Islet of Langerhans (tissue), 1 donor: Measurements from ENCODE around the gene GBF1.

Experiments used
- FAIRE-seq: peaks from one replicate; lab custom pipeline; 2011; peaks lifted over from hg19 to GRCh38; lab: Jason Lieb, UNC

The GBF1 gene

GRCh38 chr10:102347236-102347828, 102.0 kb downstream of the GBF1 start:
- no peak for FAIRE-seq

- FAIRE-seq, result peak; percentile 86
These were observed 106.9 kb downstream of the GBF1 start for GRCh38 chr10:102352066-102352715.

GRCh38 chr10:102354451-102354850, 109.1 kb downstream of the GBF1 start:
- FAIRE-seq, result no peak

GRCh38 chr10:102358712-102359382, 113.5 kb downstream of the GBF1 start:
- FAIRE-seq, result no peak

GRCh38 chr10:102367441-102367840, 122.1 kb downstream of the GBF1 start:
- FAIRE-seq, result no peak

- FAIRE-seq, result no peak
These were observed 122.7 kb downstream of the GBF1 start for GRCh38 chr10:102368077-102368476.

GRCh38 chr10:102371295-102371694, 126.0 kb downstream of the GBF1 start:
- no peak for FAIRE-seq

- FAIRE-seq, result no peak
These were observed 129.9 kb downstream of the GBF1 start for GRCh38 chr10:102375250-102375649.

- no peak for FAIRE-seq
These were observed 130.5 kb downstream of the GBF1 start for GRCh38 chr10:102375867-102376266.

- FAIRE-seq, result no peak
These were observed 131.6 kb downstream of the GBF1 start for GRCh38 chr10:102376901-102377300.

- FAIRE-seq, result no peak
These were observed 134.1 kb downstream of the GBF1 start for GRCh38 chr10:102379383-102379782.

GRCh38 chr10:102381983-102382382, 136.7 kb downstream of the GBF1 start:
- no peak for FAIRE-seq

- no peak for FAIRE-seq
These were observed 137.5 kb downstream of the GBF1 start for GRCh38 chr10:102382871-102383270.

GRCh38 chr10:102384053-102384452, 138.7 kb downstream of the GBF1 start:
- FAIRE-seq, result no peak

- FAIRE-seq, result no peak
These were observed 139.5 kb downstream of the GBF1 start for GRCh38 chr10:102384606-102385429.

- no peak for FAIRE-seq
These were observed 144.6 kb downstream of the GBF1 start for GRCh38 chr10:102389894-102390293.

- FAIRE-seq, result no peak
These were observed 147.0 kb downstream of the GBF1 start for GRCh38 chr10:102392306-102392705.

GRCh38 chr10:102393411-102394078, 148.2 kb downstream of the GBF1 start:
- FAIRE-seq, result no peak

- no peak for FAIRE-seq
These were observed 148.9 kb downstream of the GBF1 start for GRCh38 chr10:102394079-102394800.

GRCh38 chr10:102394801-102395399, 149.6 kb downstream of the GBF1 start:
- FAIRE-seq, result no peak
